ENCODE data around the gene ADGRB3. TPM values are rescaled to one million over a fixed set of nuclear protein-coding genes. Genes with fewer than 3 reads are reported as not detected.

The ADGRB3 gene
- total RNA-seq, 3 donors from 2014 or later = 1.1 to 2.3 (median 1.2) TPM

GRCh38 chr6:69086689-69087088 is 451.6 kb downstream of the ADGRB3 start:
- H3K9me3 ChIP-seq = no peaks in the 10 kb centered on the region
- no peak for DNase-seq (ENCODE audit: low spot score in 2 of 2)
- H3K4me1 ChIP-seq = no peaks in the 10 kb centered on the region
- intact Hi-C loops (cut with DNase I; ENCODE audit: low total_unique reads) = no loop called here
- TF ChIP-seq, protein P1, sequence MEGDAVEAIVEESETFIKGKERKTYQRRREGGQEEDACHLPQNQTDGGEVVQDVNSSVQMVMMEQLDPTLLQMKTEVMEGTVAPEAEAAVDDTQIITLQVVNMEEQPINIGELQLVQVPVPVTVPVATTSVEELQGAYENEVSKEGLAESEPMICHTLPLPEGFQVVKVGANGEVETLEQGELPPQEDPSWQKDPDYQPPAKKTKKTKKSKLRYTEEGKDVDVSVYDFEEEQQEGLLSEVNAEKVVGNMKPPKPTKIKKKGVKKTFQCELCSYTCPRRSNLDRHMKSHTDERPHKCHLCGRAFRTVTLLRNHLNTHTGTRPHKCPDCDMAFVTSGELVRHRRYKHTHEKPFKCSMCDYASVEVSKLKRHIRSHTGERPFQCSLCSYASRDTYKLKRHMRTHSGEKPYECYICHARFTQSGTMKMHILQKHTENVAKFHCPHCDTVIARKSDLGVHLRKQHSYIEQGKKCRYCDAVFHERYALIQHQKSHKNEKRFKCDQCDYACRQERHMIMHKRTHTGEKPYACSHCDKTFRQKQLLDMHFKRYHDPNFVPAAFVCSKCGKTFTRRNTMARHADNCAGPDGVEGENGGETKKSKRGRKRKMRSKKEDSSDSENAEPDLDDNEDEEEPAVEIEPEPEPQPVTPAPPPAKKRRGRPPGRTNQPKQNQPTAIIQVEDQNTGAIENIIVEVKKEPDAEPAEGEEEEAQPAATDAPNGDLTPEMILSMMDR (IDR thresholded peaks at IDR 0.05) = no peak
- TF ChIP-seq POLR2AphosphoS5 (IDR thresholded peaks at IDR 0.05) (no peak), POLR2A (IDR thresholded peaks at IDR 0.05) (no peak)
- H3K4me3 ChIP-seq = no peak overlapping the region
- no peaks in the 10 kb centered on the region for H3K36me3 ChIP-seq
- no peaks in the 10 kb centered on the region for H3K27me3 ChIP-seq
- H3K27ac ChIP-seq = no peak overlapping the region

DNA sequence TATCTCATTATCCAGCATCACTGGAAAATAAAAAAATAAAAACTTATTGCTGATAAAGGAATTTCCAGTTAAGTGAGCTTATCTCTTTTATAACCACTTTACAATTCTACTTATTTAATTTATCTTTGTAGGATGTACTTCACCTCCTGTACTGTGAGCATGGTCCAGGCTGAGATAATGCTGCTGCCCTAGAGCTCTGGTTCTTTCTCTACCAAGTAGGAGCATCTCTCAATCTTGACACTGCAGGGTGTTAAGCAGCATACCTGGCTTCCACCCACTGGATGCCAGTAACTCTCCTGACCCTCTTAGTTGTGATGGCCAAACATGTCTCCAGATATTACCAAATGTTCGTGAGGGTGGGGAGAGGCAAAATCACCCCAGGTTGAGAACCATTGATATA is 454.5 kb downstream of the ADGRB3 start:
- Histone ChIP-seq H3K27ac (no peak overlapping the region), H3K36me3 (no peaks in the 10 kb centered on the region), H3K4me3 (no peak overlapping the region), H3K4me1 (no peaks in the 10 kb centered on the region), H3K9me3 (no peaks in the 10 kb centered on the region), H3K27me3 (no peaks in the 10 kb centered on the region)
- no peak for DNase-seq (ENCODE audit: low spot score in 2 of 2)
- intact Hi-C loops (cut with DNase I; ENCODE audit: low total_unique reads) = no loop called here
- TF ChIP-seq, protein P1 (IDR thresholded peaks at IDR 0.05) = no peak
- TF ChIP-seq POLR2AphosphoS5 (IDR thresholded peaks at IDR 0.05) = no peak
- no peak for TF ChIP-seq POLR2A (IDR thresholded peaks at IDR 0.05)

DNA sequence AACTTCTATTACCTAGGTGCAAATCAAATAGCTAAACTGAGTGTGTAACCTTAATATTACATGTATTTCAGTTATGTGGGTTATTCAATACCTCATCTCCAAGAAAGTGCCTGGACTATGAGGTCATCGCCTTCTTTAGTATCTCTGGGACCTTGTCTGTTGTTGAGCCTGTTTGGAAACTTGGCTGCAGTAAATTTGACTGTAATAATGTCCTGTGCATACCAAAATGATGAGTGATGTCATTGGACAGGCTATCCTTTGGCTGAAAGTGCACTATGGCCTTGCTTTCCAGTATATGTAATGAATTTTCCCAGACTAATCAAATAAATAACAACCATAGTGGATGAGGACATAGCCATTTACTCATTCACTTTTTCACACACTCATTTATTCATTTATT is 455.1 kb downstream of the ADGRB3 start:
- no peak overlapping the region for H3K27ac ChIP-seq
- H3K9me3 ChIP-seq = no peaks in the 10 kb centered on the region
- no peaks in the 10 kb centered on the region for H3K27me3 ChIP-seq
- TF ChIP-seq POLR2AphosphoS5 (IDR thresholded peaks at IDR 0.05) = no peak
- TF ChIP-seq, protein P1 (IDR thresholded peaks at IDR 0.05) = no peak
- no peak for TF ChIP-seq POLR2A (IDR thresholded peaks at IDR 0.05)
- H3K4me3 ChIP-seq = no peak overlapping the region
- no peaks in the 10 kb centered on the region for H3K36me3 ChIP-seq
- DNase-seq (ENCODE audit: low spot score in 2 of 2) = no peak
- intact Hi-C loops (cut with DNase I; ENCODE audit: low total_unique reads) = loop anchor here (5.0 kb wide), 1 partner anchor 827 kb away; no protein-coding TSS in a partner anchor
- no peaks in the 10 kb centered on the region for H3K4me1 ChIP-seq

- H3K4me1 ChIP-seq = no peaks in the 10 kb centered on the region
These were observed 461.6 kb downstream of the ADGRB3 start for GRCh38 chr6:69096681-69097080.

DNA sequence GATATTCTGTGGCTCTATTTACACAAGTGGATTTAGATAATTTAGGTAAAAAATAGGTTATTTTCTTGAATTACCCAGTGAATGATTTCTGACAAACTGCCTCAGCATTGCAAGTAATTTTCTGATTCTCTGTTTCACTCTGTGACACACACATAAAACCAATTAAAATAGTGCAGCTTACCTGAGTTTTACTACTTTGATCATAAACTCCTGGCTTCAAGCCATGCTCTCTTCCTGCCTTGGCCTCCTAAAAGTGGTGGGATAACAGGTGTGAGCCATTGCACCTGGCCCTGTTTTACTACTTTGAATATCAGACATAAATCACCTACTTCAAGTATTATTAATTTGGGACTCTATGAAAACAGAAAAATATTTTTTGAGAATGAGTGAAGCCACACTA is 462.9 kb downstream of the ADGRB3 start:
- TF ChIP-seq, protein P1 (IDR thresholded peaks at IDR 0.05) = no peak
- TF ChIP-seq POLR2A (IDR thresholded peaks at IDR 0.05) = no peak
- no peak for TF ChIP-seq POLR2AphosphoS5 (IDR thresholded peaks at IDR 0.05)
- H3K4me1 ChIP-seq = no peaks in the 10 kb centered on the region
- no peak for DNase-seq (ENCODE audit: low spot score in 2 of 2)
- H3K27ac ChIP-seq = no peak overlapping the region
- no peaks in the 10 kb centered on the region for H3K36me3 ChIP-seq
- no peaks in the 10 kb centered on the region for H3K9me3 ChIP-seq
- H3K4me3 ChIP-seq = no peak overlapping the region
- intact Hi-C loops (cut with DNase I; ENCODE audit: low total_unique reads) = no loop called here
- no peaks in the 10 kb centered on the region for H3K27me3 ChIP-seq

More at GRCh38 chr6:69096681-69097080, 461.6 kb downstream of the ADGRB3 start:
- no peak overlapping the region for H3K27ac ChIP-seq
- no peaks in the 10 kb centered on the region for H3K9me3 ChIP-seq
- H3K27me3 ChIP-seq = no peaks in the 10 kb centered on the region
- no peak for DNase-seq (ENCODE audit: low spot score in 2 of 2)
- intact Hi-C loops (cut with DNase I; ENCODE audit: low total_unique reads) = no loop called here
- TF ChIP-seq, protein P1 (IDR thresholded peaks at IDR 0.05) = no peak
- TF ChIP-seq POLR2A (IDR thresholded peaks at IDR 0.05) (no peak), POLR2AphosphoS5 (IDR thresholded peaks at IDR 0.05) (no peak)
- H3K36me3 ChIP-seq = no peaks in the 10 kb centered on the region
- H3K4me3 ChIP-seq = no peak overlapping the region

Measured in breast epithelium (tissue), 4 donors.